Keratinocyte (primary cell): ENCODE results near the gene DHCR7.

ENCODE experiments used
- EZH2 ChIP-seq: IDR thresholded peaks from one replicate; pipeline ENCODE4 v1.6.1; 2012; ENCODE audit warnings: inconsistent platforms, mild to moderate bottlenecking, low read length, moderate library complexity
- TF ChIP-seq, protein P1 (sequence below), 3 experiments: IDR thresholded peaks in 1 of 3; conservative IDR thresholded peaks in 1 of 3; optimal IDR thresholded peaks in 1 of 3; 2 replicates in 2 of 3; 3 replicates in 1 of 3; pipeline versions ENCODE3 to v1.5.1; 2011; ENCODE audit warnings: low read length in 3 of 3, mild to moderate bottlenecking in 3 of 3, moderate library complexity in 2 of 3, control low read depth in 1 of 3, inconsistent platforms in 1 of 3; ENCODE audit not compliant: insufficient read depth in 2 of 3; ENCODE audit errors: extremely low read depth in 1 of 3

DNA sequence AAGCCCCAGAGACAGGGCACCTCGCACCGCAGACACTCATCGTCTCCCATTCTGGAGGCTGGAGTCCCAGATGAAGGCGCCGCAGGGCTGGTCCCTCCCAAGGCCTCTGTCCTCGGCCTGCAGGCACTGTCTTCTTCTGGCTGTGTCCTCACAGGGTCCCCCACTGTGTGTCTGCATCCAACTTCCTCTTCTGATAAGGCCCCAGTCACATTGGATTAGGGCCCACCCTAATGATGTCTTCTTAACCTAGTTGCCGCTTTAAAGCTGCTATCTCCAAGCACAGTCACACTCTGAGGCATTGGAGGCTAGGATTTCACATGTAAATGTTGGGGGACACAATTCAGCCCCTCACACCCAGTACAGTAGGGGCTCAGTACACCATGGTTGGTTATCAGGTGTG is 48.9 kb downstream of the DHCR7 start:
- TF ChIP-seq, protein P1, sequence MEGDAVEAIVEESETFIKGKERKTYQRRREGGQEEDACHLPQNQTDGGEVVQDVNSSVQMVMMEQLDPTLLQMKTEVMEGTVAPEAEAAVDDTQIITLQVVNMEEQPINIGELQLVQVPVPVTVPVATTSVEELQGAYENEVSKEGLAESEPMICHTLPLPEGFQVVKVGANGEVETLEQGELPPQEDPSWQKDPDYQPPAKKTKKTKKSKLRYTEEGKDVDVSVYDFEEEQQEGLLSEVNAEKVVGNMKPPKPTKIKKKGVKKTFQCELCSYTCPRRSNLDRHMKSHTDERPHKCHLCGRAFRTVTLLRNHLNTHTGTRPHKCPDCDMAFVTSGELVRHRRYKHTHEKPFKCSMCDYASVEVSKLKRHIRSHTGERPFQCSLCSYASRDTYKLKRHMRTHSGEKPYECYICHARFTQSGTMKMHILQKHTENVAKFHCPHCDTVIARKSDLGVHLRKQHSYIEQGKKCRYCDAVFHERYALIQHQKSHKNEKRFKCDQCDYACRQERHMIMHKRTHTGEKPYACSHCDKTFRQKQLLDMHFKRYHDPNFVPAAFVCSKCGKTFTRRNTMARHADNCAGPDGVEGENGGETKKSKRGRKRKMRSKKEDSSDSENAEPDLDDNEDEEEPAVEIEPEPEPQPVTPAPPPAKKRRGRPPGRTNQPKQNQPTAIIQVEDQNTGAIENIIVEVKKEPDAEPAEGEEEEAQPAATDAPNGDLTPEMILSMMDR (optimal IDR thresholded peaks at IDR 0.05 in 1 of 3, IDR thresholded peaks at IDR 0.05 in 1 of 3, conservative IDR thresholded peaks at IDR 0.05 in 1 of 3; ENCODE audit: extremely low read depth in 1 of 3, insufficient read depth in 2 of 3, low read length in 3 of 3), result no peak
- TF ChIP-seq EZH2, result no peak
